Bone marrow (tissue), 2 donors: Measurements from ENCODE around the gene PJVK.
"Not testable (repeated sequence)": the region's sequence is repeated elsewhere in the genome, so short reads cannot be mapped to it uniquely, and the experiment has no call there.

Experiments used
- DNase-seq, 2 donors: peaks; one replicate each; lab custom pipeline; 2025; lab: John Stamatoyannopoulos, UW

The PJVK gene

GRCh38 chr2:178450774-178451525 lies at the start of gene PJVK, which contains the start of gene PRKRA:
Gene PJVK, plus strand, starts transcription at chr2:178451378. Its CDS starts 2,032 bp downstream, at chr2:178453410.
Gene PRKRA, minus strand, starts transcription at chr2:178451175. Its CDS starts 145 bp downstream, at chr2:178451030.
- DNase-seq = peak; percentile 90 to 94

- DNase-seq = no peak
Measured at GRCh38 chr2:178401994-178402437, 49.2 kb upstream of the PJVK start.

GRCh38 chr2:178403671-178404306 lies 47.4 kb upstream of the PJVK start:
- no peak for DNase-seq

GRCh38 chr2:178404368-178404767 lies 46.8 kb upstream of the PJVK start:
- DNase-seq = peak in 1 of 2 donors; percentile 81

GRCh38 chr2:178409261-178409660 lies 41.9 kb upstream of the PJVK start:
- no peak for DNase-seq

GRCh38 chr2:178412047-178412446 lies 39.1 kb upstream of the PJVK start:
- no peak for DNase-seq

GRCh38 chr2:178412453-178412852 lies 38.7 kb upstream of the PJVK start:
- DNase-seq = not testable (repeated sequence)

- peak; percentile 70 to 75 for DNase-seq
Measured at GRCh38 chr2:178413472-178414265, 37.5 kb upstream of the PJVK start.

- DNase-seq = peak; percentile 54 to 93
Measured at GRCh38 chr2:178414266-178415247, 36.6 kb upstream of the PJVK start.

- DNase-seq = no peak
Measured at GRCh38 chr2:178415979-178416378, 35.2 kb upstream of the PJVK start.

- DNase-seq = no peak
Measured at GRCh38 chr2:178417916-178418315, 33.3 kb upstream of the PJVK start.

GRCh38 chr2:178418426-178418825 lies 32.8 kb upstream of the PJVK start:
- no peak for DNase-seq

- DNase-seq = no peak
Measured at GRCh38 chr2:178419123-178419522, 32.1 kb upstream of the PJVK start.

- DNase-seq = no peak
Measured at GRCh38 chr2:178420463-178420999, 30.6 kb upstream of the PJVK start.

- no peak for DNase-seq
Measured at GRCh38 chr2:178422097-178422496, 29.1 kb upstream of the PJVK start.

GRCh38 chr2:178423746-178424145 lies 27.4 kb upstream of the PJVK start:
- not testable (repeated sequence) for DNase-seq

GRCh38 chr2:178425255-178425827 lies 25.8 kb upstream of the PJVK start:
- DNase-seq = no peak

- no peak for DNase-seq
Measured at GRCh38 chr2:178426388-178426787, 24.8 kb upstream of the PJVK start.

GRCh38 chr2:178427458-178427857 lies 23.7 kb upstream of the PJVK start:
- DNase-seq = no peak

- no peak for DNase-seq
Measured at GRCh38 chr2:178428396-178428806, 22.8 kb upstream of the PJVK start.

- no peak for DNase-seq
Measured at GRCh38 chr2:178429336-178429735, 21.8 kb upstream of the PJVK start.
